Osteoblast (primary cell): ENCODE measurements around the gene BLOC1S4. TPM values are rescaled to one million over a fixed set of nuclear protein-coding genes. Genes with fewer than 3 reads are reported as not detected.
A peak's percentile ranks its signal among the peaks of the same experiment; 100 is the strongest.
"Not testable (repeated sequence)": the region's sequence is repeated elsewhere in the genome, so short reads cannot be mapped to it uniquely, and the experiment has no call there.

Experiments
- DNase-seq: peaks from one replicate; pipeline ENCODE4 v3.0.0; 2011; ENCODE audit warnings: low spot score, mixed read lengths; ENCODE audit not compliant: insufficient read length; ENCODE audit errors: missing footprints
- H2AFZ ChIP-seq: 2 replicates; pipeline ENCODE4 v1.6.0; 2011; ENCODE audit warnings: mild to moderate bottlenecking, low read length
- H3K27ac ChIP-seq: 2 replicates; pipeline ENCODE4 v1.5.1; 2011; ENCODE audit warnings: mild to moderate bottlenecking, low read depth, low read length, moderate library complexity
- H3K27me3 ChIP-seq: 2 replicates; pipeline ENCODE4 v1.6.0; 2012; ENCODE audit warnings: mild to moderate bottlenecking, control low read depth, inconsistent platforms, low read length, moderate library complexity; ENCODE audit not compliant: insufficient read depth
- H3K36me3 ChIP-seq: 2 replicates; pipeline ENCODE4 v1.5.1; 2011; ENCODE audit warnings: mild to moderate bottlenecking, low read length, control low read depth, moderate library complexity; ENCODE audit not compliant: insufficient read depth
- H3K4me1 ChIP-seq: 2 replicates; pipeline ENCODE4 v1.5.1; 2011; ENCODE audit warnings: mild to moderate bottlenecking, low read length, control low read depth, moderate library complexity; ENCODE audit not compliant: insufficient read depth
- H3K4me2 ChIP-seq: 2 replicates; pipeline ENCODE4 v1.6.0; 2011; ENCODE audit warnings: mild to moderate bottlenecking, low read length; ENCODE audit not compliant: insufficient read depth
- H3K4me3 ChIP-seq: fragments of 200-600 bp; sonication (generic); 3 replicates; pipeline ENCODE4 v1.5.1; 2012; ENCODE audit warnings: mild to moderate bottlenecking, low read length, inconsistent platforms; ENCODE audit not compliant: insufficient read depth
- H3K79me2 ChIP-seq: 2 replicates; pipeline ENCODE4 v1.6.0; 2012; ENCODE audit warnings: mild to moderate bottlenecking, low read length, control low read depth, inconsistent platforms; ENCODE audit not compliant: insufficient read depth
- H3K9me3 ChIP-seq: 2 replicates; pipeline ENCODE4 v1.5.1; 2011; ENCODE audit warnings: low read depth, low read length, control low read depth
- H4K20me1 ChIP-seq: 2 replicates; pipeline ENCODE4 v1.6.0; 2012; ENCODE audit warnings: mild to moderate bottlenecking, low read length, control low read depth; ENCODE audit not compliant: insufficient read depth
- total RNA-seq: library from RNA; depleted of rRNA; stranded (reverse); fragments of >200 nt; gene quantifications from 2 replicates; pipeline ENCODE4 v1.2.3, GENCODE V29; 2012
- TF ChIP-seq, protein P1 (sequence below): IDR thresholded peaks from 2 replicates; pipeline ENCODE4 v1.5.1; 2011; ENCODE audit warnings: mild to moderate bottlenecking, low read depth, low read length, moderate library complexity; ENCODE audit errors: extremely low read depth

BLOC1S4 gene
- total RNA-seq, 1 donor: 10.9 TPM

DNA sequence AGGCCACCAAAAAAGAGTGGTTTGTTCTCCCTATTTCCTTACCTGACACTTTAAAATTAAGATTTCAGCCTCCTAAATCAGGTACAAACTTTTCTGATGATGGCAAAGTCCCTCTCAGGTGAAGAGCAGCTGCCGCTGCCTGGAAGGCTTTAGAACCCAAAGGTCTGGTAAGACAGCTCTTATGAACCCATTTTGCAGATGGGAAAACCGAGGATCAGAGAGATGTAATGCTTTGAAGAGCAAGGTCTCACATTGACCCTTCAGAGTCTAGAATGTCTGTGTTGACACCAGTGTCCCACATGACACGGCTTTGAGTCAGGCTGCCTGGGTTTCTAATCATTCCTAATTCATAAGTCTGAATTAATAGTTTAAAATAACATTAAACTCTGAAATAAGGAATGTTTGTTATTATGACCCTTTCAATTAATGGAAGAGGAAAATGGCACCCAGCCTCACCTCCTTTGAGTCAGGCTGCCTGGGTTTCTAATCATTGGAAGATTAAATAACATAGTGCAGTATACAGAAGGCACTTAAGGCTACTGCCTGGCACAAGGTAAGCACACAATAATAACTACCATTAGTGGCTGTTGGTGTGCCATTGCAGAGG, 38.6 kb downstream of the BLOC1S4 start:
- Histone ChIP-seq H3K79me2 (no peaks in the 10 kb centered on the region), H3K4me1 (no peaks in the 10 kb centered on the region), H2AFZ (no peak overlapping the region), H3K27me3 (no peaks in the 10 kb centered on the region), H3K4me2 (no peak overlapping the region), H4K20me1 (no peaks in the 10 kb centered on the region), H3K9me3 (no peaks in the 10 kb centered on the region), H3K36me3 (no peaks in the 10 kb centered on the region), H3K27ac (no peak overlapping the region), H3K4me3 (no peak overlapping the region)
- TF ChIP-seq, protein P1, sequence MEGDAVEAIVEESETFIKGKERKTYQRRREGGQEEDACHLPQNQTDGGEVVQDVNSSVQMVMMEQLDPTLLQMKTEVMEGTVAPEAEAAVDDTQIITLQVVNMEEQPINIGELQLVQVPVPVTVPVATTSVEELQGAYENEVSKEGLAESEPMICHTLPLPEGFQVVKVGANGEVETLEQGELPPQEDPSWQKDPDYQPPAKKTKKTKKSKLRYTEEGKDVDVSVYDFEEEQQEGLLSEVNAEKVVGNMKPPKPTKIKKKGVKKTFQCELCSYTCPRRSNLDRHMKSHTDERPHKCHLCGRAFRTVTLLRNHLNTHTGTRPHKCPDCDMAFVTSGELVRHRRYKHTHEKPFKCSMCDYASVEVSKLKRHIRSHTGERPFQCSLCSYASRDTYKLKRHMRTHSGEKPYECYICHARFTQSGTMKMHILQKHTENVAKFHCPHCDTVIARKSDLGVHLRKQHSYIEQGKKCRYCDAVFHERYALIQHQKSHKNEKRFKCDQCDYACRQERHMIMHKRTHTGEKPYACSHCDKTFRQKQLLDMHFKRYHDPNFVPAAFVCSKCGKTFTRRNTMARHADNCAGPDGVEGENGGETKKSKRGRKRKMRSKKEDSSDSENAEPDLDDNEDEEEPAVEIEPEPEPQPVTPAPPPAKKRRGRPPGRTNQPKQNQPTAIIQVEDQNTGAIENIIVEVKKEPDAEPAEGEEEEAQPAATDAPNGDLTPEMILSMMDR: no peak
- peak; percentile 58 for DNase-seq

DNA sequence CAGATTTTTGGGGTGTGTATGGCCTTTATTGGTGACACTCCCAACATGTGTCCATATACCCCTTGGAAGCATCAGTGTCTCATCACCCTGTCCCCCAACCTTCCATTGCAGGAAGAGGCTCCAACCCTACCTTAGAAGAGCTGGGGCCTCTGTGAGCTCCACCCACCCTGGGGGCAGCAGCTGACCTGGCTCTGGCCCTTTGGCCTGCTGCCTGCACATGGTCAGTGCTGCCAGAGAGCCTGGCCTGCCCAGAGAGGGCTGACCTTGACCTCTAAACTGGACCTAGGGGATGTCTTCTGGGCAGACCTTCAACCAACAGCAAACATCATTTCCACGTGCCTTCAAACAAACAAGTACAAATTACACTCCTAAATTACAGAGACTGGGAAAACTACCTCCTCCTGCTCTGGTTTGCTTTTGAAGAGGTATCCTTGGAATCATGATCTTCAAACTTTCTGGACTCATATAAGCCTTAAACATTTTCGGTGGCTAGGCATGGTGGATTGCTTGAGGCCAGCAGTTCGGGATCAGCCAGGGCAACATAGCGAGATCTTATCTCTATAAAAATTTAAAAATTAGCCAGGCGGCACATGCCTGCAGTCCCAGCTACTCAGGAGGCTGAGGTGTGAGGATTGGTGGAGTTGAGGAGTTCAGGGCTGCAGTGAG, 39.2 kb downstream of the BLOC1S4 start:
- TF ChIP-seq, protein P1: no peak
- Histone ChIP-seq H3K9me3 (no peaks in the 10 kb centered on the region), H3K27me3 (no peaks in the 10 kb centered on the region), H2AFZ (no peak overlapping the region), H3K4me2 (no peak overlapping the region), H4K20me1 (no peaks in the 10 kb centered on the region), H3K27ac (no peak overlapping the region), H3K4me1 (no peaks in the 10 kb centered on the region), H3K36me3 (no peaks in the 10 kb centered on the region), H3K79me2 (no peaks in the 10 kb centered on the region), H3K4me3 (no peak overlapping the region)
- DNase-seq: peak; percentile 68

DNA sequence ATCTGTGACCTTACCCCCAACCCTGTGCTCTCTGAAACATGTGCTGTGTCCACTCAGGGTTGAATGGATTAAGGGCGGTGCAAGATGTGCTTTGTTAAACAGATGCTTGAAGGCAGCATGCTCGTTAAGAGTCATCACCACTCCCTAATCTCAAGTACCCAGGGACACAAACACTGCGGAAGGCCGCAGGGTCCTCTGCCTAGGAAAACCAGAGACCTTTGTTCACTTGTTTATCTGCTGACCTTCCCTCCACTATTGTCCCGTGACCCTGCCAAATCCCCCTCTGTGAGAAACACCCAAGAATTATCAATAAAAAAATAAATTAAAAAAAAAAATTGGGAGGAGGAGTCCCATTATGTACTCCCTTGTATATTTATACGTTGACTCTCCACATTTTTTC, 40.4 kb downstream of the BLOC1S4 start:
- H3K36me3 ChIP-seq, H2AFZ ChIP-seq: not testable (repeated sequence)

DNA sequence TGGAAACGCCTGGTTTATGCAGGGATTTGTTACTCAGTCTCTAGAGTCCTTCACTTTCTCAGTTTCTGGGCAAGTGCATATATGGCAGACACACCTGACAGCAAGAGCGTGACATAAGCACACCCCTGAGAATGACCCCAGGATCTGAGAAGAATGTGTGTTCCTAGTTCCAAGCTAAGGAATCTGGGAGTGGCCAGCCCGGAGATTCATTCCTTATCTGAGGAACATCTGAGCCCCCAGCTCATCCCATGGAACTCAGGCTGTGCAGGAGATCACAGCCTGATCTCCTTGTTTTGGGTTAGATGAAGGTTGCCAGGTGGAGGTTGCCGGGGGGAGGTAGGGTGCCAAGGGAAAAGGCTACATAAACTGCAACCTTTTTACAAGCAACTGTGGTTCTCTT, 42.8 kb downstream of the BLOC1S4 start:
- peaks cover 10% of the 10 kb centered on the region for H3K27me3 ChIP-seq
- no peak overlapping the region for H2AFZ ChIP-seq
- H3K36me3 ChIP-seq: no peaks in the 10 kb centered on the region
- DNase-seq: no peak
- no peaks in the 10 kb centered on the region for H3K4me1 ChIP-seq
- no peaks in the 10 kb centered on the region for H4K20me1 ChIP-seq
- H3K4me2 ChIP-seq: no peak overlapping the region
- TF ChIP-seq, protein P1: no peak
- no peaks in the 10 kb centered on the region for H3K9me3 ChIP-seq
- H3K27ac ChIP-seq: no peak overlapping the region
- H3K4me3 ChIP-seq: no peak overlapping the region
- H3K79me2 ChIP-seq: no peaks in the 10 kb centered on the region

More for the DNA sequence above, 40.4 kb downstream of the BLOC1S4 start:
- H3K27me3 ChIP-seq, H3K4me1 ChIP-seq, DNase-seq, H3K4me2 ChIP-seq, H3K27ac ChIP-seq, H3K79me2 ChIP-seq, H3K4me3 ChIP-seq, H3K9me3 ChIP-seq, H4K20me1 ChIP-seq: not testable (repeated sequence)
